DOHH2 (cell line): ENCODE results near the gene TMEM107.

Experiments
- H3F3A ChIP-seq: fragments of 200-600 bp; sonication (generic), shearing (Covaris generic); 2 replicates; pipeline ENCODE4 v1.6.0; 2016; ENCODE audit warnings: antibody characterized with exemption, mild to moderate bottlenecking; ENCODE audit not compliant: control insufficient read depth, insufficient read depth
- H3K27ac ChIP-seq: fragments of 200-600 bp; sonication (generic); 2 replicates; pipeline ENCODE4 v1.5.1; 2014; ENCODE audit warnings: low read depth, mild to moderate bottlenecking, low read length, moderate library complexity
- H3K27me3 ChIP-seq: fragments of 200-600 bp; sonication (generic); 2 replicates; pipeline ENCODE4 v1.6.1; 2014; ENCODE audit warnings: mild to moderate bottlenecking, low read length, mixed read lengths; ENCODE audit not compliant: control insufficient read depth
- H3K36me3 ChIP-seq: fragments of 200-600 bp; sonication (generic); 2 replicates; pipeline ENCODE4 v1.6.1; 2014; ENCODE audit warnings: mild to moderate bottlenecking, low read length, moderate library complexity, mixed read lengths; ENCODE audit not compliant: control insufficient read depth
- H3K4me1 ChIP-seq: fragments of 200-600 bp; sonication (generic); 2 replicates; pipeline ENCODE4 v1.6.1; 2014; ENCODE audit warnings: mild to moderate bottlenecking, low read length, mixed read lengths; ENCODE audit not compliant: control insufficient read depth
- H3K4me2 ChIP-seq: fragments of 200-600 bp; sonication (generic); 2 replicates; pipeline ENCODE4 v1.6.0; 2014; ENCODE audit warnings: mild to moderate bottlenecking, low read length, moderate library complexity
- H3K4me3 ChIP-seq: fragments of 200-600 bp; sonication (generic); 2 replicates; pipeline ENCODE4 v1.5.1; 2014; ENCODE audit warnings: mild to moderate bottlenecking, low read length, mixed read lengths
- H3K79me2 ChIP-seq: fragments of 200-600 bp; sonication (generic); 2 replicates; pipeline ENCODE4 v1.6.1; 2014; ENCODE audit warnings: mild to moderate bottlenecking, low read length, mixed read lengths; ENCODE audit not compliant: control insufficient read depth
- H3K9me2 ChIP-seq: fragments of 200-600 bp; sonication (generic); replicated peaks from 2 replicates; pipeline ENCODE4 v1.6.1; 2014; ENCODE audit warnings: mild to moderate bottlenecking, low read length, mixed read lengths; ENCODE audit not compliant: control insufficient read depth
- H3K9me3 ChIP-seq: fragments of 200-600 bp; sonication (generic); 2 replicates; pipeline ENCODE4 v1.6.1; 2014; ENCODE audit warnings: antibody characterized with exemption, low read length, mixed read lengths; ENCODE audit not compliant: control insufficient read depth, insufficient read depth
- H4K20me1 ChIP-seq: fragments of 200-600 bp; sonication (generic); 2 replicates; pipeline ENCODE4 v1.6.0; 2014; ENCODE audit warnings: low read depth, mild to moderate bottlenecking, antibody characterized with exemption, low read length, moderate library complexity; ENCODE audit not compliant: control insufficient read depth, insufficient read depth
- CTCF ChIP-seq: fragments of 200-600 bp; sonication (generic); IDR thresholded peaks from one replicate; pipeline ENCODE4 v1.5.1; 2014; ENCODE audit warnings: antibody characterized with exemption, mild to moderate bottlenecking, low read depth, low read length; ENCODE audit not compliant: poor library complexity, severe bottlenecking
- EZH2phosphoT487 ChIP-seq: fragments of 200-600 bp; sonication (generic); IDR thresholded peaks from 2 replicates; pipeline ENCODE4 v1.6.1; 2017; ENCODE audit warnings: borderline replicate concordance, mild to moderate bottlenecking, antibody characterized with exemption, low read length, moderate library complexity, mixed read lengths

Gene TMEM107

DNA sequence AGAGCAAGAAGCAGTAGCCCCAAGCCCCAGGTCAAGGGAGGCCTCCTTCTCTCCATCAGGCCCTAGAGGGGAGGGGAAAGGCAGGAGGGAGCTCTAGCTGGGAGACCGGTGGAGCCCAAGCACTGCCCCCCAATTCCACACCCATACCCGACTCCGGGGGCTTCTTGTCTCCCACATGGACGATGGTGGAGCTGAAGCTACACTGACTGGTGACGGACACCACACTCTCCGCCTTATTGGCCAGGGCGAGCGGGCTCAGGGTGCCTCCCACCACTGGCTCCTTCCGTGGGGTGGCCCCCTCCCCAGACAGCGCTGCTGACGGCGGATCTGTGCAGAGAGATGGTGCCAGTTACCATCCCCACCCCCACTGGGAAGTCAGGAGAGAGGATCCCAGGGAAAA lies 30.4 kb downstream of the TMEM107 start:
- Histone ChIP-seq H3K4me3 (no peak overlapping the region), H3K9me2 (no peaks in the 10 kb centered on the region), H3K27me3 (no peaks in the 10 kb centered on the region), H3K79me2 (peaks cover 10% of the 10 kb centered on the region), H3K9me3 (no peaks in the 10 kb centered on the region), H3K4me1 (peaks cover 7% of the 10 kb centered on the region), H3F3A (no peaks in the 10 kb centered on the region), H4K20me1 (no peaks in the 10 kb centered on the region), H3K27ac (no peak overlapping the region), H3K36me3 (peaks cover 72% of the 10 kb centered on the region), H3K4me2 (no peak overlapping the region)
- TF ChIP-seq CTCF (no peak), EZH2phosphoT487 (no peak)

- Histone ChIP-seq H3K27ac (no peak overlapping the region), H3K9me3 (no peaks in the 10 kb centered on the region), H3K4me2 (no peak overlapping the region), H3K9me2 (no peaks in the 10 kb centered on the region), H3K4me3 (no peak overlapping the region), H3K27me3 (no peaks in the 10 kb centered on the region), H3K4me1 (peaks cover 3% of the 10 kb centered on the region), H3K79me2 (no peaks in the 10 kb centered on the region), H3F3A (no peaks in the 10 kb centered on the region), H3K36me3 (peaks cover 70% of the 10 kb centered on the region), H4K20me1 (no peaks in the 10 kb centered on the region)
- TF ChIP-seq EZH2phosphoT487 (no peak), CTCF (no peak)
These were observed 31.6 kb downstream of the TMEM107 start for GRCh38 chr17:8144401-8145231.

DNA sequence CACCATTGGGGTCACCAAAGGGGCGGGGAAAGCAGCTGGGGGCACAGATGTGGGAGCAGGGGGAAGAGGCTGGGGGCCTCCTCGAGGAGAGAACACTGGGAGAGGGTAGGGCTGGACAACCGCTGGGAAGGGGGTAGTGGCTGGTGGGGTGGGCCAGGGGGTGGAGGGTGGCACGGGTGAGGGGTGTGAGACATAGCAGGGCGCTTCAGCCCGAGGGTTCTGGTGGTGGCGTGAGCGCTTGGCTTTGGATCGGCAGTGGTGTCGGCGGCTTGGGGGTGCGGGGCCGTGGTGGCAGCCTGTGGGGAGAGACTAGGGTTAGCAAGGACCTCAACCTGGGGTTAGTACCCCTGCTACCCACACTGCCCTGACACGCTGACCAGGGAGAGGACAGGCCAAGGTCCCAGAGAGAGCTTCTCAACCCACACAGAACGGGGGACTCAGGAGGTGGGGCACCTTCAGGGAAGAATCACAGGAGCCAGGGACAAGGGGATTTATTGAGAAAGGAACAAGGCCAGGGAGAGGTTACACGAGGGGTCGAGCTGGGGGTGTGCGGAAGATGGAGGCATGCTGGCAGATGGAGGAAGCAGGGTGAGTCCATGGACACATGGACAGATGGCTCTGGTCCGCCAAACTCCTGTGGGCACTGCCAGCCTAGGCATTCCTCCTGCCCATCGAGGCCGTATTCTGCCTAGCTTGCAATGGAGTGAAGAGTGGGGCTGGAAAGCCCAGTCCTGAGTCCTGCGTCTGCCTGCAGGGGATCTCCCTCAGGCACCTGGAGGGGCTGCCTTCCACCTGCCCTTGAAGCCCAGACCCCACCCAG lies 32.4 kb downstream of the TMEM107 start:
- peaks cover 8% of the 10 kb centered on the region for H3K4me1 ChIP-seq
- H3K27me3 ChIP-seq = no peaks in the 10 kb centered on the region
- TF ChIP-seq EZH2phosphoT487 (no peak), CTCF (no peak)
- H3K36me3 ChIP-seq = peaks cover 63% of the 10 kb centered on the region
- H3K27ac ChIP-seq = no peak overlapping the region
- no peak overlapping the region for H3K4me2 ChIP-seq
- H3F3A ChIP-seq = peaks cover 3% of the 10 kb centered on the region
- no peak overlapping the region for H3K4me3 ChIP-seq
- no peaks in the 10 kb centered on the region for H3K9me2 ChIP-seq
- no peaks in the 10 kb centered on the region for H3K9me3 ChIP-seq
- no peaks in the 10 kb centered on the region for H4K20me1 ChIP-seq
- no peaks in the 10 kb centered on the region for H3K79me2 ChIP-seq
